GM12865 (cell line): ENCODE results near the gene CADPS2.

ENCODE experiments used
- DNase-seq: peaks from one replicate; pipeline ENCODE4 v3.0.0; 2010; ENCODE audit warnings: low read depth
- H3K4me3 ChIP-seq: 2 replicates; pipeline ENCODE4 v1.5.1; 2011; ENCODE audit warnings: mild to moderate bottlenecking, low read depth, low read length, control low read depth
- CTCF ChIP-seq: IDR thresholded peaks from 2 replicates; pipeline ENCODE4 v1.5.1; 2011; ENCODE audit warnings: low read length, control low read depth, low read depth, inconsistent platforms; ENCODE audit not compliant: insufficient read depth; ENCODE audit errors: missing control alignments

CADPS2 gene

GRCh38 chr7:122588621-122589020 is 297.6 kb downstream of the CADPS2 start:
- no peak for DNase-seq
- TF ChIP-seq CTCF: no peak
- no peak overlapping the region for H3K4me3 ChIP-seq

GRCh38 chr7:122584676-122585251 is 301.5 kb downstream of the CADPS2 start:
- TF ChIP-seq CTCF: no peak
- H3K4me3 ChIP-seq: no peak overlapping the region
- no peak for DNase-seq

- no peak for TF ChIP-seq CTCF
- no peak for DNase-seq
- no peak overlapping the region for H3K4me3 ChIP-seq
Measured at GRCh38 chr7:122578350-122578749, 307.9 kb downstream of the CADPS2 start.

- no peak for TF ChIP-seq CTCF
- no peak overlapping the region for H3K4me3 ChIP-seq
- peak; percentile 32 for DNase-seq
Measured at GRCh38 chr7:122577449-122578003, 308.7 kb downstream of the CADPS2 start.

- DNase-seq: no peak
- TF ChIP-seq CTCF: no peak
Measured at GRCh38 chr7:122572706-122573105, 313.6 kb downstream of the CADPS2 start.

GRCh38 chr7:122561326-122561725 is 324.9 kb downstream of the CADPS2 start:
- no peak for TF ChIP-seq CTCF
- no peak overlapping the region for H3K4me3 ChIP-seq
- DNase-seq: no peak

More at GRCh38 chr7:122572706-122573105, 313.6 kb downstream of the CADPS2 start:
- H3K4me3 ChIP-seq: no peak overlapping the region
